Motor neuron (in vitro differentiated cells): Measurements from ENCODE around the gene RCBTB1. TPM values are rescaled to one million over a fixed set of nuclear protein-coding genes. Genes with fewer than 3 reads are reported as not detected.
"Not testable (repeated sequence)": the region's sequence is repeated elsewhere in the genome, so short reads cannot be mapped to it uniquely, and the experiment has no call there.

ENCODE experiments used
- ATAC-seq, 8 experiments: fragments of 200-7000 bp; cut with Tn5 transposase; replicated peaks in 6 of 8; 2 replicates each; pipeline ENCODE4 v1.8.0; 2021; ENCODE audit warnings: mild to moderate bottlenecking in 8 of 8, moderate library complexity in 8 of 8
- H3K27ac ChIP-seq, 2 donors: fragments of 250-450 bp; sonication (Bioruptor Pico); 2 replicates each; pipeline ENCODE4 v1.9.0; 2021; ENCODE audit warnings: antibody characterized with exemption in 2 of 2, mild to moderate bottlenecking in 2 of 2, moderate library complexity in 1 of 2
- H3K4me1 ChIP-seq, 2 donors: fragments of 250-450 bp; sonication (Bioruptor Pico); replicated peaks in 1 of 2; 2 replicates each; pipeline ENCODE4 v1.6.1; 2021; ENCODE audit warnings: antibody characterized with exemption in 2 of 2, mild to moderate bottlenecking in 2 of 2, moderate library complexity in 1 of 2
- H3K4me3 ChIP-seq, 5 donors: fragments of 250-450 bp; sonication (Bioruptor Pico); 2 replicates each; pipeline ENCODE4 v1.9.0; 2021; ENCODE audit warnings: antibody characterized with exemption in 5 of 5, mild to moderate bottlenecking in 5 of 5, moderate library complexity in 4 of 5
- WGBS, 10 experiments: fragments of 450-650 bp; shearing (Covaris generic); methylation state at CpG; one replicate each; pipeline ENCODE4 v1.0.0; 2022; 5-methylcytosine and 5-hydroxymethylcytosine counted together
- in situ Hi-C, 9 experiments: fragments of 400-800 bp; cut with MboI; loops; one replicate each; pipeline ENCODE4 v1.15.0; 2021; ENCODE audit warnings: low sequenced_read_pairs in 9 of 9, low pct_unique_long_range_greater_than_20kb in 2 of 9; ENCODE audit not compliant: unreplicated experiment in 9 of 9
- total RNA-seq, 8 experiments: library from RNA; unstranded; fragments of 300-600 nt; gene quantifications; 2 replicates each; pipeline versions ENCODE4 v1.2.3 to v1.2.4, GENCODE V29; 2022

The RCBTB1 gene
- total RNA-seq, 8 experiments from 2014 or later, result 13.6 to 27.5 (median 17.7) TPM

DNA sequence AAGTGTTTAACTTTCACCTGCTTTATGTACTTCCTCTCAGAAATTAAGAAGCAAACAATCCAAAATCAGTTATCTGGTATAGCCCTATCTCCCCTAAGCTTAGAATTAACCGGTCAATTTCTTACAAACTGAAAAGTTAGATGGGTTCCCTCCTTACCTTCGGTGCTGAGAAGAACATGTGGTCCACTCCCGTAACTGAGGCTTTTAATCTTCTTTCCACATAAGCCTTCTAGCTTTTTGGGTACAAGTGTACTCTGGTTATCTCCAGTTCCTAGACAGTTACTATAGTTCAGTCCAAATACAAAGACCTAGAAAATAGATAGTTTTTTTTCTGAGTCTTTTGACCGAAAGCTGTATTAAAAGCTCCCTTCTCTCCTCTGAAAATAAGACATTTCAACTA lies 18.9 kb downstream of the RCBTB1 start:
- in situ Hi-C loops, result no loop called here
- no peak overlapping the region for H3K27ac ChIP-seq
- WGBS, 10 experiments, result 80 to 100% (median 95%) methylated on average over 1 to 4 of the region's 4 CpGs
- H3K4me1 ChIP-seq, result no peaks in the 10 kb centered on the region
- ATAC-seq, result no peak
- H3K4me3 ChIP-seq, result no peak overlapping the region

GRCh38 chr13:49565461-49565860 lies 19.9 kb downstream of the RCBTB1 start:
- in situ Hi-C loops, result not testable (repeated sequence)
- no CpG with 5 or more reads among the region's 25 CpGs for WGBS, 10 experiments

DNA sequence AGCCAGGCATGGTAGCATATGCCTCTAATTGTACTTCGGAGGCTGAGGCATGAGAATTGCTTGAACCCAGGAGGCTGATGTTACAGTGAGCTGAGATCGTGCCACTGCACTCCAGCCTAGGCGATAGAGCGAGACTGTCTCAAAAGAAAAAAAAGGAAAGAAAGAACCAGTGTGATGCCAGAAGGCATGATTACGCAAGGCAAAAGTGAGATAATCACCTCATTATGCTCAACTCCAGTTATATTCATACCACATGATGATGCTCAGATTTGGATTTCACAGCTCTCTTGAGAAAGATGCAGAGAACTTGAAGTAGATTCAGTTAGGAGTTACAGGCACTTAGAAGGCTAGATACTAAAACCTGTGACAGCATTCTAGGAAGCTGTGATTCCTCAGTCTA lies 21.8 kb downstream of the RCBTB1 start:
- no peak overlapping the region for H3K4me3 ChIP-seq
- no peak overlapping the region for H3K27ac ChIP-seq
- peak in 1 of 8 experiments; percentile 40 for ATAC-seq
- H3K4me1 ChIP-seq, result no peaks in the 10 kb centered on the region
- 51 to 100% (median 97%) methylated on average over 1 to 5 of the region's 5 CpGs; no CpG with 5 or more reads in 2 of the 10 experiments for WGBS, 10 experiments
- in situ Hi-C loops, result no loop called here

More at GRCh38 chr13:49565461-49565860, 19.9 kb downstream of the RCBTB1 start:
- not testable (repeated sequence) for ATAC-seq, H3K4me1 ChIP-seq, H3K4me3 ChIP-seq, H3K27ac ChIP-seq

DNA sequence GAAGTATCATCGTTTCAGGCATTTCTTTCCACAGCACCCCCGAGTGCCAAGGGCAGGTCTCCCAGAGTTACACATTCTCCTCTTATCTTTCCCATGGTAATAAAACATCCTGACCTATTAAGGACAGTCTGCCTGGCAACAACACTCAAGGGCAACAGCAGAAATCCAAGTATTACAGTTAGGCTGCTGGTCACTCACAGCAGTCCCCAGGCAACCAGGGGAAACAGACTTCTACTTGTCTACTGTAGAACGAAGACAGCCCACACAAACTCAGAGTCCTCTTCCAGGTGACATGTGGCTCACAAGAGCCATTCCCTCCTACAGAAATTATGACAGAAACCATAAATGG lies 24.3 kb downstream of the RCBTB1 start:
- no peak overlapping the region for H3K27ac ChIP-seq
- in situ Hi-C loops, result no loop called here
- 50 to 100% (median 83%) methylated on average over 1 to 3 of the region's 3 CpGs; no CpG with 5 or more reads in 2 of the 10 experiments for WGBS, 10 experiments
- no peak overlapping the region for H3K4me3 ChIP-seq
- H3K4me1 ChIP-seq, result no peaks in the 10 kb centered on the region
- peak in 3 of 8 experiments; percentile 23 to 92 (median 33) for ATAC-seq

- no peaks in the 10 kb centered on the region for H3K4me1 ChIP-seq
- H3K27ac ChIP-seq, result no peak overlapping the region
- in situ Hi-C loops, result no loop called here
- H3K4me3 ChIP-seq, result no peak overlapping the region
- WGBS, 10 experiments, result 39 to 100% (median 70%) methylated on average over 1 to 10 of the region's 10 CpGs
- ATAC-seq, result peak in 1 of 8 experiments; percentile 71
Measured at GRCh38 chr13:49560270-49561061, 24.9 kb downstream of the RCBTB1 start.

DNA sequence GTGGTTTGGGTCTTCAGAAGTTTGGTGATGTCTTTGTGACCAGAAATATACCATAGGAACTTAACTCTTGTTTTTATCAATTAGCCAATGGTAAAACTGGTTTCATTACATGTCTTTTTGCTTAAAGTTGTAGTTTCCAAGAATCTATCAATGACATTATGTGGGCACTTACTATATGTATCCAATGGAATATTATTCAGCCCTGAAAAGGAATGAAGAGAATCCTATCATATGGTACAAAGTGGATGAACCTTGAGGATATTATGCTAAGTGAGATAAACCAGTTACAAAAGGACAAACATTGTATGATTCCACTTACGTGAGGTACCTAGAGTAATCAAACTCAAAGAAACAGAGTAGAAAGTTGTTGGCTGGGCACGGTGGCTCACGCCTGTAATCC lies 26.4 kb downstream of the RCBTB1 start:
- Histone ChIP-seq H3K4me1 (no peaks in the 10 kb centered on the region), H3K27ac (no peak overlapping the region), H3K4me3 (no peak overlapping the region)
- WGBS, 10 experiments, result 80 to 100% (median 83%) methylated on average over 1 to 2 of the region's 3 CpGs; no CpG with 5 or more reads in 1 of the 10 experiments
- no peak for ATAC-seq
- in situ Hi-C loops, result no loop called here

DNA sequence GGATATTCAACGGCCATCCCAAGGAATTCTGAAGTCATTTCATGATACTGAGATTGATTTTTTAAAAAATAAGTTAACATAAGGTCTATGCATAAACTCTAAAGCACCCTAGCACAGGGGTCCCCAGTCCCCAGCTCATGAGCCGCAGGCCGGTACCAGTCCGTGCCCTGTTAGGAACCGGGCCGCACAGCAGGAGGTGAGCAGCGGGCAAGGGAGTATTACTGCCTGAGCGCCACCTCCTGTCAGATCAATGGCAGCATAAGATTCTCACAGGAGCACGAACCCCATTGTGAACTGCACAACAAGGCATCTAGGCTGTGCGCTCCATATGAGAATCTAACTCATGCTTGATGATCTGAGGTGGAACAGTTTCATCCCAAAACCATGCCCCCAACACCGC lies 31.0 kb downstream of the RCBTB1 start:
- Histone ChIP-seq H3K27ac (no peak overlapping the region), H3K4me3 (no peak overlapping the region), H3K4me1 (no peaks in the 10 kb centered on the region)
- WGBS, 10 experiments, result 80 to 100% (median 92%) methylated on average over 1 to 9 of the region's 11 CpGs; no CpG with 5 or more reads in 2 of the 10 experiments
- in situ Hi-C loops, result no loop called here
- no peak for ATAC-seq

DNA sequence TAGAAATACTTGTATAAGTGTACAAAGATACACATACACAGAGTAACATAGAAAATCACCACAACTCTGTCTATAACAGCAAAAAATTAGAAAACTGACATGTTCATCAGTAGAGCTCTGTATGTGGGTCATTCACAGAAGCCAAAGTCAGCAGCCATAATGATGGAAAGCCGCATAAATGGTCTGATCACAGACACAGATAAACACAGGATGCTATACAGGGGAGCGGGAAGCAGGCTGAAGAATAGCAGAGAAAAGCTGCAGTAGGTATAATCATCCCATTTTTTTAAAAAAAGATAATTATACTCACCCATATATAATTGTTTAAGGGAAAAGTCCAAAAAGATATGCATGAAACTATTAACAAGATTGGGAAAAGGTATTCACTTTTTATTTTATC lies 31.5 kb downstream of the RCBTB1 start:
- no peak for ATAC-seq
- Histone ChIP-seq H3K4me3 (no peak overlapping the region), H3K4me1 (no peaks in the 10 kb centered on the region), H3K27ac (no peak overlapping the region)
- in situ Hi-C loops, result no loop called here
- WGBS, 10 experiments, result 43 to 100% (median 100%) methylated on average over 1 to 2 of the region's 2 CpGs; no CpG with 5 or more reads in 1 of the 10 experiments

DNA sequence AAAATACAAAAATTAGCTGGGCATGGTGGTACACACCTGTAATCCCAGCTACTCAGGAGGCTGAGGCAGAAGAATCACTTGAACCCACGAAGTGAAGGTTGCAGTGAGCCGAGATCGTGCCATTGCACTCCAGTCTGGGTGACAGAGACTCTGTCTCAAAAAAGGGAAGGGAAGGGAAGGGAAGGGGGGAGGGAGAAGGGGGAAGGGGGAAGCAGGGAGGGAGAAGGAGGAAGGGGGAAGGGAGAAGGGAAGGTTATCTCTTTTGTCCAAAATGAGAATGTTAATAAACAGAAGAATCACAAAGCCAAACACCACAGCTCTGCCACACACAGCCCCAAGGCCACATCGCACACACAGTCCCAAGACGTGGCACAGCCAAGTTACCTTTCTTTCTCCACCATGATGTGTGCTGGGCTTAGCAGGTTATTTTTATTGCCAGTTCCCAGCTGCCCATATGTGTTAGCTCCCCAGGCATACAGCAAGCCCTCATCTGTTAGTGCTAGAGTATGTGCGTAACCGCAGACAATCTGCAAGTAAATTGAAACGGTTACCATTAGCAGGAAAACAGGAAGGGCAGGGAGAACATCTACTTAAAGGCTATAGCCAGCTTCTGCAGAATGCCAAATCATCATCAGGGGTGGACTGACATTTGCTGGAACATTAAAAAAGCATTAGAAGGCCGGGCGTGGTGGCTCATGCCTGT lies 34.3 kb downstream of the RCBTB1 start:
- no peak for ATAC-seq
- Histone ChIP-seq H3K4me1 (no peaks in the 10 kb centered on the region), H3K4me3 (no peak overlapping the region), H3K27ac (no peak overlapping the region)
- in situ Hi-C loops, result no loop called here
- WGBS, 10 experiments, result 70 to 100% (median 96%) methylated on average over 2 to 5 of the region's 10 CpGs; no CpG with 5 or more reads in 3 of the 10 experiments

DNA sequence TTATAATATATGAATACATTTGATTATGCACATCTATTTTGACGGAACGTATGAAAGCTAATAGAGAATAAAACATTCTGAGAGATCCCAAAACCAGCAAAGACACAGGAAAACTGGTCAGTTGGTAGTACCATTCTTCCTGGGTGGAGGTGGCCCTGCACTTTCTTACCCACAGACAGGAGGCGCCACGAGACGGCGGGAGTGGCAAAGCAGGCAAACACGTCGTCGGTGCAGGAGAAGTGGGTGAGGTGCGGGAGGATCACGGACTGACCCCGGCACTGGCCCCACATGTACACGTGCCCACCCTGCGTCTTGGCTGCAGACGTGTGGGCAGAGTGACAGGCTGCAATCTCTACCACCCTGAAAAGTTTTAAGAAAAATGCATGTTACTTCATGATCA lies 36.1 kb downstream of the RCBTB1 start:
- no peak overlapping the region for H3K4me3 ChIP-seq
- no peak for ATAC-seq
- WGBS, 10 experiments, result 5 to 100% (median 93%) methylated on average over 1 to 8 of the region's 15 CpGs; no CpG with 5 or more reads in 1 of the 10 experiments

GRCh38 chr13:49546561-49546960 lies 38.8 kb downstream of the RCBTB1 start:
- Histone ChIP-seq H3K4me3 (no peak overlapping the region), H3K4me1 (no peaks in the 10 kb centered on the region), H3K27ac (no peak overlapping the region)
- in situ Hi-C loops, result no loop called here
- WGBS, 10 experiments, result 60 to 100% (median 90%) methylated on average over 1 to 9 of the region's 9 CpGs; no CpG with 5 or more reads in 3 of the 10 experiments
- ATAC-seq, result no peak

More for the DNA sequence above, 36.1 kb downstream of the RCBTB1 start:
- Histone ChIP-seq H3K4me1 (no peaks in the 10 kb centered on the region), H3K27ac (no peak overlapping the region)
- in situ Hi-C loops, result no loop called here

GRCh38 chr13:49545661-49546060 lies 39.7 kb downstream of the RCBTB1 start:
- in situ Hi-C loops, result no loop called here
- no peaks in the 10 kb centered on the region for H3K4me1 ChIP-seq
- WGBS, 10 experiments, result 59 to 100% (median 94%) methylated on average over 1 to 4 of the region's 4 CpGs; no CpG with 5 or more reads in 2 of the 10 experiments
- peak in 1 of 8 experiments; percentile 82 for ATAC-seq
- H3K4me3 ChIP-seq, result no peak overlapping the region
- H3K27ac ChIP-seq, result no peak overlapping the region

DNA sequence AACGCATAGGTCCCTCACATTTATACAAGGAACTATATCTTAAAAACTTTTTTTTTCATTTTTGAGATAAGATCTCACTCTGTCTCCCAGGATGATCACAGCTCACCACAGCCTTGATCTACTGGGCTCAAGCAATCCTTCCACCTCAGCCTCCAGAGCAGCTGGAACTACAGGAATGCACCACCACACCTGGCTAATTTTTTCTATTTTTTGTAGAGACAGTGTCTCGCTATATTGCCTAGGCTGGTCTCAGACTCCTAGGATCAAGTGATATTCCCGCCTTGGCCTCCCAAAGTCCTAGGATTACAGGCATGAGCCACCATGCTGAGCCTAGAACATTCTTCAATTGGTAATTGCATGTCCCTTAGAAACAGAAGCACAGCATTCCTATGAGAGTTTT lies 41.7 kb downstream of the RCBTB1 start:
- no peak overlapping the region for H3K4me3 ChIP-seq
- no peak for ATAC-seq
- WGBS, 10 experiments, result 87 to 100% (median 100%) methylated on average over 1 to 3 of the region's 3 CpGs; no CpG with 5 or more reads in 2 of the 10 experiments
- H3K4me1 ChIP-seq, result no peaks in the 10 kb centered on the region
- H3K27ac ChIP-seq, result no peak overlapping the region
- in situ Hi-C loops, result no loop called here
